ENCODE data around the gene YDJC.
"Not testable (repeated sequence)": the region's sequence is repeated elsewhere in the genome, so short reads cannot be mapped to it uniquely, and the experiment has no call there.

The YDJC gene

DNA sequence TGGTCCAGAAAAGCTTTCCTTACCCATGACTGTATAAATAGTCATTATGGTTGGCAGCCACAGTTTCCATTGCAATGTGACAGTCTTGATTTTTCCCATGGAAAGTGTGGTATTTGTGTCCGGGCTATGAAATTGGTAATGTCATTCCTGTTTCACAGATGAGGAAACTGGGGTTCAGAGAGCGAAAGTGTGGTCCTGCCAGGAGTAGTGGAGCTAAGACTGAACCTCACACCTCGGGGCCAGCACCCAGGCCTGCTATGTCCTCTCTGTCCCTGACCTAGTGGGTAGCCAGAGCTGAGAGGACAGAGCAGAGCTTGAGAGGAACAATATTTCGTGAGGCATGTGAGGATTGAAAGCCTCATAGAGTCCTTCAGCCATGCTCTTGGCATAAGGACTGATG is 1.2 kb upstream of the YDJC start:
- DNase-seq (ENCODE audit: low spot score), result no peak

DNA sequence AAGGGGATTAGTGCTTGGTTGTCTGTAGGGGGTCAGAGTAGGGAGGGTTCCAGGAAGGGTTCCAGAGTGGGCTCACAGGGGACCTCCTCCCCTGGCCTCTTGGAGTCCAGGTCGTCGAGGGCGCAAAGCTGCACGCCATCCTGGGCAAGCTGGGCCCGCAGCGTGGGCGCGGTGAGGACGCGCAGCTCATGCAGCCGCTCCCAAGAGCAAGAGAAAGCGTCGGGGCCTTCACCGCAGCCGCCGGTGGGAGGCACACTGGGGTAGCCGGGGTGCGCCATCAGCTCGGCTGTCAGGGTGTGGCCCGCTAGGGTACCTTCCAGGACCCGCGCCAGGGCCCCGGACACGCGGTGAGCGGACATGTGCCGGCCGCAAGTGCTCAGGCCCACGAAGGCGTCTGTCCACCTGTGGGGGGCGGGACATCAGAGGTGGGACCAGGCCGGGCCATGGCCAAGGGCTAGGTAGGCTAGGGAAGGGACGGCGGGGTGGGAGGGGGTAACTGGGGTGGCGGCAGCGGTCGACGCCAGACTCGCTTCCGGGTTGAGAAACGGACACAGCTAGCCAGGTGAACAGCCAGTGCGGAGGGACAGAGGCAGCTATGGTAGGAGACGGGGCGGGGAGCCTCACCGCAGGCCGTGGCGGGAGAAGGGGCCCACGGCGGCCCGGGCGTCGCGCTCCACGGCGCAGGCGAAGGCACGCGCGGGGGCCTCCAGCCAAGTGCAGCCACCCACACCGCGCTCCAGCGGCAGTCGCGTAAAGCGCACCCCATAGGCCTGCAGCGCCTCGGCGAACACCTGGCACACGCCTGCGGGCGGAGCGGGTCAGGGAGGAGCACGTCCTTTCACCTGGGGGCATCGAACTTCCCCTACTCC is 1.2 kb downstream of the YDJC start:
- no peak for DNase-seq (ENCODE audit: low spot score)

- DNase-seq (ENCODE audit: low spot score), result no peak
Measured at GRCh38 chr22:21626735-21627469, 2.9 kb downstream of the YDJC start.

GRCh38 chr22:21626073-21626734 is 3.6 kb downstream of the YDJC start:
- DNase-seq (ENCODE audit: low spot score), result no peak

- DNase-seq (ENCODE audit: low spot score), result no peak
Measured at GRCh38 chr22:21624880-21625791, 4.7 kb downstream of the YDJC start.

DNA sequence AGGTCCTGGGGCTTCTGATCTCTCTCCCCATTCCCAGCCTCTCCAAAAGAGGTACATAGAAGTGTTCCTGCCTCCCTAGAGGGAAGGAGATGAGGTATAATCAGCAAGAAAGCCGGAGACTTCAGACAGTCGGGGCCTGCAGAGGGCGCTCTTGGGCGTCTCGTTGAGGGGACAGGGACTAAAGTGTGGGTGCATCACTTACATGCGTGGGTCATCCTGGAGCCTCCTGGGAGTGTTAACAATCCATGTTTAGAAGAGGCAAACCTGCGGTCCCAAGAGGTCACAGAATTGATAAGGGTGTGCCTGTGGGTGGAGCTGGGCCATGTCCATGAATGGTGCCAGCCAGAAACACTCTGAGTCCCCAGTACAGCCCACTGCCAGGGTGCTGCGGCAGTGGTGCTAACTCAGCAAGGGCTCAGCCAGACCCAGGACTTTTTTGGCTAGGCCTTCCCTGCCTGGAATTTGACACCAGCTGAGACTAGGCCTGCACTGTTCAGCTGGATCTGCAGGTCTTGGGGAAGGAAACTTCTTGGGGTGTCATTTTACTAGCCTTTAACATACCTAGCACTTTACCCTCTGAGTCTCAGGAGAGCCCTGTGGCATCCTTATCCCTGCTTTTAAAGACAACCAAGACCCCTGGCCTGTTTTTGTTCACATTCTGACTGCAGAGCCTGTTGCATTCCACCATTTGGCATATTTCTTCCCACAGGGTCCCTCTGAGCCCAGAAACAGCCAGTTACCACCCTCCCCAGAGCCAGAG is 5.5 kb downstream of the YDJC start:
- DNase-seq (ENCODE audit: low spot score), result peak; percentile 45

- no peak for DNase-seq (ENCODE audit: low spot score)
Measured at GRCh38 chr22:21623648-21623970, 6.2 kb downstream of the YDJC start.

DNA sequence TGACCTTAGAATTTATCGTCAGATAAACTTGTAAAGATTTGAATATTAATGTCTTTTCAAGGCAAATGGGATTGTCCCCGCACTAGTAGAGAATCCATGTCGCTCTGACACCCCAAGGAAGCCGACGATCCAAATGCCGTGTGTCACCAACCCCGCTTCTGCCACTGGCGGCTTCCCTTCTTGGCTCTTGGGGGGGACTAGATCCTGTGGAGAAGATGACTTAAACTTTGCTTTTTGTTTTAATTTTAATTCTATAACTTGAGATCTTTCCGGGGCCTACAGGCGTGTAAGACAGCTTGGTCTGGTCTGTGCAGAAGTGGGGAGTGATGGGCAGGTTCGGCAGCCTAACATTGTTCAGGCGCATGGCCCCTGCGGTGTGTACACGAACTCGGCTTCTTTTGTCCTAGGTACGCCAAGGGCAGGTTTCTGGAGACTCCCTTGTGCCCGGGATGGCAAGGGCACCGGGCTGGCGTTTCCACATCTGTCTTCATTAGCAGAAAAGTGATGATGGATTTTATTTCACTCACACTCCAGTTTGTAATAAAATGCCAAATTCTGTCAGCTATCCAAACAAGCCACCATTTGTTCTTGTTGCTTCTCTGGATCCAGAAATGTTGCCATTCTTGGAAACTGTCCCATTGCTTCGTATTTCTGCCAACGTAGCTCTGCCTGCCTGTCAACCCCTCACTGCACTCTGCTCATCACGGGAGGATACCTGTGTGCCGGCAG is 6.7 kb downstream of the YDJC start:
- no peak for DNase-seq (ENCODE audit: low spot score)

- no peak for DNase-seq (ENCODE audit: low spot score)
Measured at GRCh38 chr22:21622011-21622918, 7.6 kb downstream of the YDJC start.

GRCh38 chr22:21621025-21621424 is 8.8 kb downstream of the YDJC start:
- DNase-seq (ENCODE audit: low spot score), result no peak

GRCh38 chr22:21617337-21617736 is 12.5 kb downstream of the YDJC start:
- not testable (repeated sequence) for DNase-seq (ENCODE audit: low spot score)

DNA sequence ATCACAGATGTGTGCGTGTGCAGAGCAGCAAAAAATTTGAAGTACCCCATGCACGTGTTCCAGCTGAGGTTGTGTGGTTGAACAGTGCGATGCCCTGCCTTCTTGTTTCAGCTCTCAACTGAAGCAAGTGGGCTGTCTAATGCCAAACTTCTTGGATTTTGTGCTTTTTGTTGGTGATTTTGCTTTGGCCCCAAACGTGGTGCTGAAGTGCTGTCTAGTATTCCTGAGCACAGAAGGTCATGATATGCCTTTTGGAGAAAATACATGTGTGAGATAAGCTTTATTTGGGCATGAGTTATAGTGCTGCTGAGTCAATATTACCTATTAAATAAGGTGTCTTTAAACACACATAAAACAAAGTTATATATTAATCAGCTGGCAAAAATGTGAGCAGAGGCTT is 14.1 kb downstream of the YDJC start:
- DNase-seq (ENCODE audit: low spot score), result no peak

DNA sequence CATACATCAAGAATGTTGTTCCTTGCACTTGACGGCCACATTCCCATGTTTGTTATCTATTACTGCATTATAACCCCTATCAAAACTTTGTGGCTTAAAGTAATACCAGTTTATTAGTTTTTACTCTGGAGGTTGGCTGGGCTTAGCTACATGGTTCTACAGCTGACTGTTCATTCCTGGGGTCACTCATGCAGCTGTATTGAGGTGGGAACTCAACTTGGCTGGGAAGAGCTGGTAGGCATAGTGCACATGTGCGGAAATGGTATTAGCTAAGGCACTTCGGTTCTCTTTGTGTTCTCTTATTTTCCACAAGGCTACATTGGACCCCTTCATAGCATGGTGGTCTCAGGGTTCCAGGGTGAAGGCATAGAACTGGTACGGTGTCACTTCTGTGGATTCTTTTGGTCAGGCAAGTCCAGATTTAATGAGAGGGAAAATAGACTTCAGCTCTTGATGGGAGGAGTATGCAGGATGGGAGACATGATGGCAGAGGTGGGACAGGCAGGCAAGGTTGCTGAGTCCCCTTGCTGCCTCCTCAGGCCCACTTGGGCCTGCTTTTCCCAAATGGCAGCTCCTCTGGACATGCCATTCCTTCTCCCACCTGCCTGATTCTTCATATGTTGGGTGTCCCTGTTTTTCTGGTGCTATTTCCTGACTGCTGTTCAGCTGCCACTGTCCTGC is 16.1 kb downstream of the YDJC start:
- DNase-seq (ENCODE audit: low spot score), result no peak

GRCh38 chr22:21612858-21613257 is 17.0 kb downstream of the YDJC start:
- DNase-seq (ENCODE audit: low spot score), result no peak

DNA sequence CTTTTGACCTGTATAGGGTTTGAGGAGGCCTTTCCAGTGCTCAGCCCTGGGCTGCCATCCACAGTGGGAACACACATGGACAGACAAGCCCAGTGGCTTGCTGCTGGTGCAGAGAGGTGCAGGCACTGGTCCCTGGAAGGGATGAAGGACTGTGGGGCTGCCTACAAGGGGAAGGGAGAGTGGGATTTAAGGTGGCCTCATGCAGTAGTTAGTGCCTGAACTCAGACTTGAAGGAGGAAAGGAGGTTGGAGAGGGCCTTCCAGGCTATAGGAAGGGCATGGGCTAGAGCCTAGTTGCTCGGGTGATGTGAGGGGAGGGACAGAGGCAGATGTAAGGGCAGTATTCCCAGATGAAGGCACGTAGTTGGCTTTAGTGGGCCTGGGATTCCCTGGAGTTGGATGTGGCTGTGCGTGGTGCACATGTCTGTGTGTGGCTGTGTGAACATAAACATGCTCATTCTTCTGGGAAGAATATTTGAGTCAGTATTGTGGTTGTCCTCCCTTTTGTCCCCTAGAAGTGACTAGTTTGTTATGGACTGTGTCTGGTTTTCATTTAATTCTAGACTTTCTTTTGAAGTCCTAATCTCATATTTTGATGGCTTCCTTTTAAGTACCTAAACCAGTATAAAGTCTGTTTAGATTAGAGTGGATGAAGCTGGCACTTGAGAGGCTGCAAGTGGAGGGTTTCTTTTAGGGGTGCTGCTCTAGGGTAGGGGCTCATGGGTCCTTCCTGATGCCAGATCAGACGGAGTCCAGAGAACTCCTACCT is 18.4 kb downstream of the YDJC start:
- no peak for DNase-seq (ENCODE audit: low spot score)

GRCh38 chr22:21609556-21610157 is 20.2 kb downstream of the YDJC start:
- DNase-seq (ENCODE audit: low spot score), result not testable (repeated sequence)

- DNase-seq (ENCODE audit: low spot score), result no peak
Measured at GRCh38 chr22:21606775-21607174, 23.0 kb downstream of the YDJC start.
